Activated T-cell treated with anti-CD3 and anti-CD28 coated beads, Interleukin-2, amount 50 U/mL, for 72 hours (primary cell): Measurements from ENCODE around the gene TMEM121. TPM values are rescaled to one million over a fixed set of nuclear protein-coding genes. Genes with fewer than 3 reads are reported as not detected.

Experiments
- ATAC-seq, 2 donors: fragments of 150-1000 bp; cut with Tn5 transposase; replicated peaks in 1 of 2; 2 replicates each; pipeline ENCODE4 v1.10.0; 2021; ENCODE audit warnings: moderate library complexity in 2 of 2, mild to moderate bottlenecking in 1 of 2
- DNase-seq, 2 donors: peaks; one replicate each; pipeline ENCODE4 v3.0.0; 2021 to 2022; ENCODE audit warnings: mixed read lengths in 1 of 2
- H3K27ac Mint-ChIP-seq: one replicate; pipeline ENCODE4 v1.8.0; 2022; ENCODE audit warnings: mild to moderate bottlenecking, moderate library complexity, mixed read lengths
- H3K27me3 Mint-ChIP-seq: one replicate; pipeline ENCODE4 v1.8.0; 2022; ENCODE audit warnings: low read depth, mixed read lengths
- H3K36me3 Mint-ChIP-seq, 2 donors: one replicate each; pipeline ENCODE4 v1.8.0; 2022; ENCODE audit warnings: mixed read lengths in 2 of 2, mild to moderate bottlenecking in 1 of 2; ENCODE audit not compliant: insufficient read depth in 2 of 2
- H3K4me1 Mint-ChIP-seq: one replicate; pipeline ENCODE4 v1.8.0; 2022; ENCODE audit warnings: low read depth, mixed read lengths
- H3K4me3 Mint-ChIP-seq, 2 donors: one replicate each; pipeline ENCODE4 v1.8.0; 2022; ENCODE audit warnings: mild to moderate bottlenecking in 2 of 2, mixed read lengths in 2 of 2, moderate library complexity in 2 of 2
- H3K9me3 Mint-ChIP-seq, 2 donors: one replicate each; pipeline ENCODE4 v1.8.0; 2022; ENCODE audit warnings: mixed read lengths in 2 of 2
- total RNA-seq, 2 donors: library from RNA; stranded (reverse); gene quantifications; one replicate each; pipeline ENCODE4 v1.2.3, GENCODE V29; 2022

The TMEM121 gene
- total RNA-seq, 2 donors from 2014 or later = 6.3 to 7.9 TPM

GRCh38 chr14:105490572-105491365 lies 35.6 kb upstream of the TMEM121 start, which contains the start of gene TEDC1:
TSS of gene TEDC1 (plus strand) at chr14:105491246. CDS start at chr14:105491376, 130 bp downstream.
- DNase-seq = peak; percentile 99
- Mint-ChIP-seq H3K27ac (peak within 1 kb of the TSS; percentile 89), H3K4me3 (peak within 1 kb of the TSS; percentile 87 to 95), H3K27me3 (no peaks in the 10 kb centered on the region), H3K4me1 (peaks cover 30% of the 10 kb centered on the region), H3K9me3 (no peaks in the 10 kb centered on the region), H3K36me3 (peaks cover 0 to 1% of the 10 kb centered on the region in 2 donors)
- peak; percentile 77 to 79 for ATAC-seq

- H3K27me3 Mint-ChIP-seq = no peaks in the 10 kb centered on the region
- peak; percentile 18 to 23 for ATAC-seq
- no peaks in the 10 kb centered on the region for H3K9me3 Mint-ChIP-seq
- peak overlapping the region; percentile 78 to 83 for H3K4me3 Mint-ChIP-seq
- H3K36me3 Mint-ChIP-seq = peaks cover 0 to 1% of the 10 kb centered on the region in 2 donors
- DNase-seq = peak; percentile 90 to 94
- H3K4me1 Mint-ChIP-seq = peaks cover 26% of the 10 kb centered on the region
- peak overlapping the region; percentile 89 for H3K27ac Mint-ChIP-seq
Observed at GRCh38 chr14:105491366-105491973, 34.9 kb upstream of the TMEM121 start.

GRCh38 chr14:105492031-105492970 lies 34.1 kb upstream of the TMEM121 start:
- DNase-seq = peak in 1 of 2 donors; percentile 10
- Mint-ChIP-seq H3K9me3 (no peaks in the 10 kb centered on the region), H3K27ac (peak overlapping the region; percentile 89), H3K27me3 (no peaks in the 10 kb centered on the region), H3K36me3 (peaks cover 0 to 1% of the 10 kb centered on the region in 2 donors), H3K4me3 (peak overlapping the region; percentile 78 to 83), H3K4me1 (peaks cover 21% of the 10 kb centered on the region)
- no peak for ATAC-seq

- no peaks in the 10 kb centered on the region for H3K9me3 Mint-ChIP-seq
- H3K27ac Mint-ChIP-seq = no peak overlapping the region
- DNase-seq (peak in 1 of 2 donors; percentile 6), ATAC-seq (no peak)
- peaks cover 21% of the 10 kb centered on the region for H3K4me1 Mint-ChIP-seq
- H3K27me3 Mint-ChIP-seq = no peaks in the 10 kb centered on the region
- no peak overlapping the region for H3K4me3 Mint-ChIP-seq
- H3K36me3 Mint-ChIP-seq = peaks cover 0 to 2% of the 10 kb centered on the region in 2 donors
Observed at GRCh38 chr14:105492971-105493871, 33.2 kb upstream of the TMEM121 start.

- Mint-ChIP-seq H3K27me3 (no peaks in the 10 kb centered on the region), H3K9me3 (no peaks in the 10 kb centered on the region), H3K27ac (no peak overlapping the region), H3K4me3 (no peak overlapping the region), H3K4me1 (peaks cover 14% of the 10 kb centered on the region), H3K36me3 (peaks cover 0 to 5% of the 10 kb centered on the region in 2 donors)
- ATAC-seq (no peak), DNase-seq (no peak)
Observed at GRCh38 chr14:105493921-105494605, 32.3 kb upstream of the TMEM121 start.

GRCh38 chr14:105494606-105494929 lies 31.8 kb upstream of the TMEM121 start:
- DNase-seq (no peak), ATAC-seq (no peak)
- H3K36me3 Mint-ChIP-seq = peaks cover 0 to 5% of the 10 kb centered on the region in 2 donors
- peaks cover 9% of the 10 kb centered on the region for H3K4me1 Mint-ChIP-seq
- H3K4me3 Mint-ChIP-seq = no peak overlapping the region
- H3K27ac Mint-ChIP-seq = no peak overlapping the region
- H3K27me3 Mint-ChIP-seq = no peaks in the 10 kb centered on the region
- H3K9me3 Mint-ChIP-seq = no peaks in the 10 kb centered on the region

GRCh38 chr14:105495101-105495989 lies 31.0 kb upstream of the TMEM121 start:
- H3K9me3 Mint-ChIP-seq = no peaks in the 10 kb centered on the region
- peaks cover 0 to 5% of the 10 kb centered on the region in 2 donors for H3K36me3 Mint-ChIP-seq
- no peak for ATAC-seq
- DNase-seq = peak in 1 of 2 donors; percentile 4
- H3K27me3 Mint-ChIP-seq = no peaks in the 10 kb centered on the region
- peaks cover 7% of the 10 kb centered on the region for H3K4me1 Mint-ChIP-seq
- no peak overlapping the region for H3K4me3 Mint-ChIP-seq
- H3K27ac Mint-ChIP-seq = no peak overlapping the region

- Mint-ChIP-seq H3K36me3 (peaks cover 0 to 5% of the 10 kb centered on the region in 2 donors), H3K27me3 (no peaks in the 10 kb centered on the region), H3K4me1 (peaks cover 7% of the 10 kb centered on the region), H3K27ac (no peak overlapping the region), H3K9me3 (no peaks in the 10 kb centered on the region), H3K4me3 (no peak overlapping the region)
- ATAC-seq (no peak), DNase-seq (no peak)
Observed at GRCh38 chr14:105495990-105496830, 30.2 kb upstream of the TMEM121 start.

- H3K9me3 Mint-ChIP-seq = no peaks in the 10 kb centered on the region
- DNase-seq (no peak), ATAC-seq (no peak)
- no peak overlapping the region for H3K4me3 Mint-ChIP-seq
- peaks cover 2% of the 10 kb centered on the region for H3K4me1 Mint-ChIP-seq
- H3K27me3 Mint-ChIP-seq = no peaks in the 10 kb centered on the region
- H3K27ac Mint-ChIP-seq = no peak overlapping the region
- H3K36me3 Mint-ChIP-seq = peaks cover 0 to 4% of the 10 kb centered on the region in 2 donors
Observed at GRCh38 chr14:105496831-105497591, 29.4 kb upstream of the TMEM121 start.
